HCT116 (cell line): ENCODE measurements around the gene BCKDK. TPM values are rescaled to one million over a fixed set of nuclear protein-coding genes. Genes with fewer than 3 reads are reported as not detected.

Experiments used
- ATAC-seq: fragments of 200-7000 bp; cut with Tn5 transposase; 2 replicates; pipeline ENCODE4 v1.9.1; 2020; ENCODE audit warnings: mild to moderate bottlenecking, moderate library complexity
- BruUV-seq: library from RNA; stranded (reverse); fragments of 400-500 nt; replicated peaks from 2 replicates; lab custom pipeline; 2021; lab: Mats Ljungman, UMichigan
- CTCF ChIA-PET: fragments of 300-600 bp; sonication (Branson Sonifier 250); formaldehyde crosslinking; loops from one replicate; lab custom pipeline; 2021; ENCODE audit warnings: antibody characterized with exemption; lab: Charles Lee
- POLR2A ChIA-PET: fragments of 300-600, 350-600 bp; sonication (Branson Sonifier 250); formaldehyde crosslinking; loops from one replicate; lab custom pipeline; 2021; ENCODE audit warnings: antibody characterized with exemption; lab: Charles Lee
- RAD21 ChIA-PET, 2 experiments: fragments of 300-600 bp; sonication (Branson Sonifier 250); formaldehyde crosslinking; loops; one replicate each; lab custom pipeline; 2023; ENCODE audit warnings: low total read pairs in 2 of 2; ENCODE audit not compliant: uncharacterized antibody in 2 of 2, unreplicated experiment in 2 of 2, low non-redundant PET in 1 of 2; lab: Charles Lee
- DNase-seq: peaks from one replicate; pipeline ENCODE4 v3.0.0-alpha.2; 2010; ENCODE audit warnings: low read depth, low spot score
- H2AFZ ChIP-seq: fragments of 200-600 bp; shearing (Covaris generic), sonication (generic); 2 replicates; pipeline ENCODE4 v1.6.1; 2017; ENCODE audit warnings: low read depth, mixed run types, mixed read lengths, antibody characterized with exemption, low read length; ENCODE audit not compliant: poor library complexity, severe bottlenecking
- H3K27ac ChIP-seq: 2 replicates; pipeline ENCODE4 v1.5.1; 2012; ENCODE audit warnings: low read depth, low read length
- H3K27me3 ChIP-seq: fragments of 200-600 bp; sonication (generic); 2 replicates; pipeline ENCODE4 v1.6.1; 2016; ENCODE audit warnings: mixed run types, low read length, mixed read lengths; ENCODE audit not compliant: insufficient read depth
- H3K36me3 ChIP-seq, 2 experiments: fragments of 200-500 bp in 1 of 2; fragments of 200-600 bp in 1 of 2; sonication (Bioruptor generic) in 1 of 2; sonication (generic) in 1 of 2; 2 replicates each; pipeline versions ENCODE4 v1.5.1 to v1.6.1; 2014 to 2016; ENCODE audit warnings: low read length in 2 of 2, inconsistent platforms in 1 of 2, mixed read lengths in 1 of 2, mixed run types in 1 of 2; ENCODE audit not compliant: insufficient read depth in 2 of 2, control insufficient read depth in 1 of 2
- H3K4me1 ChIP-seq, 2 experiments: fragments of 200-600 bp in 1 of 2; sonication (generic) in 1 of 2; 2 replicates each; pipeline versions ENCODE4 v1.5.1 to v1.6.1; 2012 to 2017; ENCODE audit warnings: low read length in 2 of 2, inconsistent platforms in 1 of 2, mild to moderate bottlenecking in 1 of 2, mixed read lengths in 1 of 2, mixed run types in 1 of 2, moderate library complexity in 1 of 2; ENCODE audit not compliant: insufficient read depth in 2 of 2, control insufficient read depth in 1 of 2
- H3K4me2 ChIP-seq: fragments of 200-600 bp; sonication (generic); 2 replicates; pipeline ENCODE4 v1.6.1; 2017; ENCODE audit warnings: mixed run types, low read length, mixed read lengths
- H3K4me3 ChIP-seq, 2 experiments: fragments of 200-600 bp in 1 of 2; sonication (generic) in 1 of 2; replicated peaks in 1 of 2; 2 replicates each; pipeline ENCODE4 v1.5.1; 2011 to 2016; ENCODE audit warnings: low read length in 2 of 2, control low read depth in 1 of 2, low read depth in 1 of 2, mild to moderate bottlenecking in 1 of 2, mixed read lengths in 1 of 2, mixed run types in 1 of 2
- H3K79me2 ChIP-seq: fragments of 200-600 bp; sonication (generic); 2 replicates; pipeline ENCODE4 v1.6.1; 2017; ENCODE audit warnings: mild to moderate bottlenecking, mixed run types, low read length, moderate library complexity, mixed read lengths; ENCODE audit not compliant: insufficient read depth
- H3K9ac ChIP-seq: fragments of 200-600 bp; sonication (generic); 2 replicates; pipeline ENCODE4 v1.6.1; 2016; ENCODE audit warnings: low read length, mixed read lengths
- H3K9me2 ChIP-seq: fragments of 200-600 bp; sonication (generic), shearing (Covaris generic); 2 replicates; pipeline ENCODE4 v1.6.1; 2017; ENCODE audit warnings: mixed run types, mild to moderate bottlenecking, moderate library complexity; ENCODE audit not compliant: insufficient read depth
- H3K9me3 ChIP-seq, 2 experiments: fragments of 200-500 bp in 1 of 2; fragments of 200-600 bp in 1 of 2; sonication (Bioruptor generic) in 1 of 2; sonication (generic) in 1 of 2; 2 replicates each; pipeline ENCODE4 v1.6.1; 2014 to 2017; ENCODE audit warnings: low read length in 2 of 2, mixed read lengths in 2 of 2, inconsistent platforms in 1 of 2, low read depth in 1 of 2, mild to moderate bottlenecking in 1 of 2, mixed run types in 1 of 2, moderate library complexity in 1 of 2; ENCODE audit not compliant: control insufficient read depth in 1 of 2, insufficient read depth in 1 of 2
- H4K20me1 ChIP-seq: fragments of 200-600 bp; sonication (generic), shearing (Covaris generic); 2 replicates; pipeline ENCODE4 v1.6.1; 2017; ENCODE audit warnings: mixed run types, mild to moderate bottlenecking, moderate library complexity; ENCODE audit not compliant: insufficient read depth
- CTCF ChIP-seq, 3 experiments: fragments of 200-600 bp in 1 of 3; sonication (generic) in 1 of 3; IDR thresholded peaks in 2 of 3; conservative IDR thresholded peaks in 1 of 3; 2 replicates each; pipeline ENCODE4 v1.5.1; 2012 to 2017; ENCODE audit warnings: low read depth in 2 of 3, low read length in 2 of 3, antibody characterized with exemption in 1 of 3, borderline replicate concordance in 1 of 3, control low read depth in 1 of 3, mild to moderate bottlenecking in 1 of 3, mixed read lengths in 1 of 3, mixed run types in 1 of 3, moderate library complexity in 1 of 3; ENCODE audit not compliant: insufficient read depth in 1 of 3
- EGR1 ChIP-seq: IDR thresholded peaks from 2 replicates; pipeline ENCODE4 v1.6.1; 2012; ENCODE audit warnings: low read depth
- JUND ChIP-seq: IDR thresholded peaks from 2 replicates; pipeline ENCODE4 v1.6.1; 2012
- POLR2A ChIP-seq: IDR thresholded peaks from 2 replicates; pipeline ENCODE4 v1.7.0; 2011; ENCODE audit warnings: borderline replicate concordance; ENCODE audit not compliant: insufficient read depth, insufficient read length; ENCODE audit errors: extremely low read depth
- POLR2AphosphoS5 ChIP-seq: IDR thresholded peaks from 2 replicates; pipeline ENCODE4 v1.6.1; 2011; ENCODE audit warnings: mild to moderate bottlenecking, low read depth, low read length, moderate library complexity
- RAD21 ChIP-seq: IDR thresholded peaks from 2 replicates; pipeline ENCODE4 v1.6.1; 2012; ENCODE audit warnings: low read depth, mild to moderate bottlenecking
- SRF ChIP-seq: IDR thresholded peaks from 2 replicates; pipeline ENCODE4 v1.6.1; 2012; ENCODE audit warnings: low read depth
- TCF7L2 ChIP-seq: IDR thresholded peaks from 2 replicates; pipeline ENCODE4 v1.7.0; 2011; ENCODE audit warnings: borderline replicate concordance, inconsistent platforms; ENCODE audit not compliant: insufficient read depth, insufficient read length; ENCODE audit errors: extremely low read depth
- ZFX ChIP-seq: fragments of 450-650 bp; IDR thresholded peaks from 2 replicates; pipeline ENCODE4 v1.6.1; 2017
- intact Hi-C: fragments of 100-400 bp; cut with micrococcal nuclease; formaldehyde crosslinking; loops from 2 replicates; pipeline ENCODE4 v1.10.0; 2022
- total RNA-seq: library from RNA; stranded (reverse); gene quantifications from one replicate; pipeline ENCODE4 v1.2.1, GENCODE V29; 2021; ENCODE audit not compliant: unreplicated experiment

The BCKDK gene
- total RNA-seq, 1 experiment from 2014 or later: 60.7 TPM

- H3K36me3 ChIP-seq: peaks cover 5 to 8% of the 10 kb centered on the region in 2 experiments; a peak in 3 of 4 replicates
- no TSS peak for BruUV-seq
- no peaks in the 10 kb centered on the region for H3K9me2 ChIP-seq
- H3K79me2 ChIP-seq: no peaks in the 10 kb centered on the region
- no peak for TF ChIP-seq POLR2A
- intact Hi-C loops: no loop called here
- ChIA-PET CTCF (interaction anchor here (1.1 kb wide), 1 partner anchor 15 kb away, joined by 3 read pairs; no protein-coding TSS in a partner anchor), POLR2A (interaction anchor here (1.7 kb wide), 1 partner anchor 10 kb away, joined by 7 read pairs; the partner anchor contains the start of gene KAT8), RAD21 (no interaction called here)
- H3K27ac ChIP-seq: no peak overlapping the region
- no peak for DNase-seq
- no peaks in the 10 kb centered on the region for H3K27me3 ChIP-seq
- ATAC-seq: no peak
- no peak overlapping the region for H3K9ac ChIP-seq
- H3K9me3 ChIP-seq: no peaks in the 10 kb centered on the region
- peaks cover 16 to 17% of the 10 kb centered on the region in 2 experiments for H3K4me1 ChIP-seq
- no peak overlapping the region for H2AFZ ChIP-seq
- H3K4me3 ChIP-seq: no peak overlapping the region
- H4K20me1 ChIP-seq: no peaks in the 10 kb centered on the region
- H3K4me2 ChIP-seq: no peak overlapping the region
These were observed 19.0 kb downstream of the BCKDK start for GRCh38 chr16:31127182-31127581.

GRCh38 chr16:31128711-31129567 is 20.8 kb downstream of the BCKDK start:
- no peak overlapping the region for H2AFZ ChIP-seq
- no peaks in the 10 kb centered on the region for H4K20me1 ChIP-seq
- no peak overlapping the region for H3K9ac ChIP-seq
- POLR2A ChIA-PET: interaction anchor here (1.1 to 1.3 kb wide), 2 partner anchors 11 to 13 kb away, joined by 4 to 5 read pairs; partner anchors contain the start of gene KAT8
- CTCF ChIA-PET: interaction anchor here (1.0 kb wide), 1 partner anchor 13 kb away, joined by 5 read pairs; no protein-coding TSS in a partner anchor
- H3K9me3 ChIP-seq: no peaks in the 10 kb centered on the region
- no peak overlapping the region for H3K4me3 ChIP-seq
- DNase-seq (no peak), ATAC-seq (no peak)
- no peaks in the 10 kb centered on the region for H3K27me3 ChIP-seq
- H3K9me2 ChIP-seq: no peaks in the 10 kb centered on the region
- no peak for TF ChIP-seq EGR1
- TF ChIP-seq JUND: no peak
- no peak for TF ChIP-seq ZFX
- TF ChIP-seq TCF7L2: no peak
- TF ChIP-seq RAD21: no peak
- TF ChIP-seq SRF: no peak
- TF ChIP-seq POLR2AphosphoS5: no peak
- TF ChIP-seq CTCF (IDR thresholded peaks at IDR 0.05 in 2 of 3, conservative IDR thresholded peaks at IDR 0.05 in 1 of 3; ENCODE audit: borderline replicate concordance in 1 of 3, insufficient read depth in 1 of 3, low read depth in 2 of 3, low read length in 2 of 3): no peak
- peaks cover 16 to 20% of the 10 kb centered on the region in 2 experiments for H3K4me1 ChIP-seq
- H3K79me2 ChIP-seq: no peaks in the 10 kb centered on the region
- no peak overlapping the region for H3K27ac ChIP-seq
- H3K36me3 ChIP-seq: peaks cover 8 to 14% of the 10 kb centered on the region in 2 experiments; a peak in 3 of 4 replicates
- no peak overlapping the region for H3K4me2 ChIP-seq
- intact Hi-C loops: no loop called here
- RAD21 ChIA-PET: no interaction called here
- BruUV-seq: no TSS peak
